ENCODE data around the gene ESYT3. TPM values are rescaled to one million over a fixed set of nuclear protein-coding genes. Genes with fewer than 3 reads are reported as not detected.

Gene ESYT3
- total and polyA plus RNA-seq, 2 of the 8 experiments (the other 6 are each of a cell fraction or from before 2014, with no cell fraction given) = 4.4 to 7.3 TPM

- no peak overlapping the region for H3K9ac ChIP-seq (replicated peaks in 1 of 4; ENCODE audit: extremely low read depth in 1 of 4, low read depth in 3 of 4, low read length in 3 of 4)
- H2AFZ ChIP-seq (ENCODE audit: low read length) = no peak overlapping the region
- CTCF ChIA-PET (ENCODE audit: partially characterized antibody) = interaction anchor here (1.2 to 4.6 kb wide), 4 partner anchors 9 to 73 kb away, joined by 3 to 37 read pairs (median 4); no protein-coding TSS in a partner anchor
- POLR2A ChIA-PET (ENCODE audit: partially characterized antibody) = no interaction called here
- no peaks in the 10 kb centered on the region for H3K79me2 ChIP-seq (ENCODE audit: control insufficient read depth in 1 of 2, insufficient read depth in 2 of 2, low read length in 2 of 2)
- no peak overlapping the region for H2AK5ac ChIP-seq (ENCODE audit: low read depth, low read length)
- TF ChIP-seq JUN (IDR thresholded peaks at IDR 0.05; ENCODE audit: low read depth, low read length) = no peak
- no peak for TF ChIP-seq TAF7 (optimal IDR thresholded peaks at IDR 0.05; ENCODE audit: borderline replicate concordance, low read depth, low read length)
- TF ChIP-seq KDM4A (IDR thresholded peaks at IDR 0.05; ENCODE audit: low read depth, low read length, severe bottlenecking) = no peak
- TF ChIP-seq BCL11A (IDR thresholded peaks at IDR 0.05; ENCODE audit: low read depth in 2 of 2, low read length in 2 of 2) = no peak
- H3K4me1 ChIP-seq (replicated peaks in 1 of 4; ENCODE audit: control insufficient read depth in 3 of 4, insufficient read depth in 4 of 4, low read length in 3 of 4) = peaks cover 8 to 23% (median 15%) of the 10 kb centered on the region in 4 experiments
- no peak overlapping the region for H2BK20ac ChIP-seq (ENCODE audit: low read length)
- no peaks in the 10 kb centered on the region for H3K27me3 ChIP-seq (replicated peaks in 1 of 4; ENCODE audit: control insufficient read depth in 3 of 4, extremely low read depth in 1 of 4, insufficient read depth in 3 of 4, low read length in 3 of 4)
- 86% methylated on average over 7 of the region's 7 CpGs; no CpG with 5 or more reads in 1 of the 2 experiments for WGBS, 2 experiments (ENCODE audit: extremely low coverage in 1 of 2, insufficient coverage in 1 of 2, insufficient read length in 1 of 2, insufficient replicate concordance in 2 of 2, low coverage in 1 of 2, low lambda C conversion rate in 2 of 2, missing lambda C conversion rate in 1 of 2)
- H4K5ac ChIP-seq (ENCODE audit: insufficient read length, low read depth, low read length) = no peak overlapping the region
- H3K18ac ChIP-seq (ENCODE audit: extremely low read depth, low read length) = no peak overlapping the region
- DNase-seq (ENCODE audit: low read depth in 1 of 2, low spot score in 2 of 2) = no peak
- H3K56ac ChIP-seq (replicated peaks; ENCODE audit: insufficient read length, low read depth, low read length) = no peak overlapping the region
- 0 out of 4 replicates have a peak, but pooled peaks cover 0 to 4% of the 10 kb centered on the region in 2 experiments for H3K9me3 ChIP-seq (ENCODE audit: insufficient read depth in 2 of 2, low read depth in 1 of 2, low read length in 1 of 2)
- no peaks in the 10 kb centered on the region for H3K79me1 ChIP-seq (ENCODE audit: low read depth, low read length)
- no peak overlapping the region for H3K27ac ChIP-seq (ENCODE audit: low read depth, low read length)
- H4K8ac ChIP-seq (ENCODE audit: extremely low read depth, insufficient read depth, low read length) = no peak overlapping the region
- H3K36me3 ChIP-seq (ENCODE audit: control insufficient read depth in 2 of 4, insufficient read depth in 4 of 4, low read length in 3 of 4) = peaks cover 0 to 8% (median 4%) of the 10 kb centered on the region in 4 experiments; a peak in 1 of 8 replicates
- no peak overlapping the region for H3K4ac ChIP-seq (replicated peaks; ENCODE audit: insufficient read length, low read depth, low read length)
- H2BK12ac ChIP-seq (ENCODE audit: low read depth, low read length) = no peak overlapping the region
- H3K4me3 ChIP-seq (ENCODE audit: extremely low read depth in 1 of 4, insufficient read depth in 2 of 4, low read depth in 3 of 4, low read length in 4 of 4) = no peak overlapping the region
- H4K20me1 ChIP-seq (replicated peaks in 1 of 2; ENCODE audit: control insufficient read depth in 1 of 2, insufficient read depth in 2 of 2, low read length in 2 of 2) = no peaks in the 10 kb centered on the region
- no peak overlapping the region for H3K4me2 ChIP-seq (ENCODE audit: insufficient read depth in 1 of 2, low read depth in 2 of 2, low read length in 2 of 2)
- H3K14ac ChIP-seq (ENCODE audit: insufficient read length) = no peak overlapping the region
- no peak overlapping the region for H2BK120ac ChIP-seq (replicated peaks; ENCODE audit: low read depth, low read length)
- H4K91ac ChIP-seq (replicated peaks; ENCODE audit: insufficient read length, low read length) = no peak overlapping the region
- H2BK5ac ChIP-seq (ENCODE audit: low read depth, low read length) = no peak overlapping the region
- no peak overlapping the region for H3K23ac ChIP-seq (ENCODE audit: insufficient read length)
- no peak overlapping the region for H2BK15ac ChIP-seq (ENCODE audit: low read length)
- no peak for FAIRE-seq
- H3K23me2 ChIP-seq (ENCODE audit: low read depth, low read length) = no peaks in the 10 kb centered on the region
Observed at GRCh38 chr3:138405001-138405400, 29.4 kb upstream of the ESYT3 start.

Data from H1 (cell line).